Liver (tissue), 9 donors: ENCODE data around the gene SNAI3. TPM values are rescaled to one million over a fixed set of nuclear protein-coding genes. Genes with fewer than 3 reads are reported as not detected.

Experiments
- DNase-seq: peaks from one replicate; pipeline ENCODE4 v3.0.0-alpha.2; 2017; ENCODE audit warnings: low spot score
- H3K27ac ChIP-seq, 2 donors: one replicate each; pipeline ENCODE4 v1.7.0; 2013; ENCODE audit warnings: inconsistent platforms in 2 of 2, low read length in 2 of 2, control low read depth in 1 of 2, low read depth in 1 of 2, mild to moderate bottlenecking in 1 of 2
- H3K27me3 ChIP-seq, 4 donors: one replicate each; pipeline versions ENCODE4 v1.6.1 to v1.7.0; 2013; ENCODE audit warnings: low read length in 3 of 4, inconsistent platforms in 1 of 4, mild to moderate bottlenecking in 1 of 4, moderate library complexity in 1 of 4; ENCODE audit not compliant: control insufficient read depth in 4 of 4, insufficient read depth in 4 of 4
- H3K36me3 ChIP-seq, 4 donors: one replicate each; pipeline versions ENCODE4 v1.6.1 to v1.7.0; 2013; ENCODE audit warnings: low read length in 3 of 4, mild to moderate bottlenecking in 3 of 4, low read depth in 1 of 4, moderate library complexity in 1 of 4; ENCODE audit not compliant: control insufficient read depth in 4 of 4, insufficient read depth in 3 of 4
- H3K4me1 ChIP-seq, 4 donors: one replicate each; pipeline versions ENCODE4 v1.6.1 to v1.7.0; 2013; ENCODE audit warnings: low read length in 3 of 4, mild to moderate bottlenecking in 3 of 4, moderate library complexity in 1 of 4; ENCODE audit not compliant: control insufficient read depth in 4 of 4, insufficient read depth in 4 of 4
- H3K4me3 ChIP-seq, 3 donors: one replicate each; pipeline versions ENCODE4 v1.6.1 to v1.7.0; 2013; ENCODE audit warnings: low read length in 3 of 3, control low read depth in 1 of 3, low read depth in 1 of 3, mild to moderate bottlenecking in 1 of 3
- H3K9ac ChIP-seq, 2 donors: one replicate each; pipeline ENCODE4 v1.7.0; 2013; ENCODE audit warnings: low read length in 2 of 2, mild to moderate bottlenecking in 2 of 2, moderate library complexity in 2 of 2, control low read depth in 1 of 2, low read depth in 1 of 2
- H3K9me3 ChIP-seq, 4 donors: one replicate each; pipeline versions ENCODE4 v1.6.1 to v1.7.0; 2013; ENCODE audit warnings: low read length in 3 of 4; ENCODE audit not compliant: control insufficient read depth in 4 of 4
- ATF3 ChIP-seq: IDR thresholded peaks from 2 replicates; pipeline ENCODE4 v1.6.1; 2016; ENCODE audit warnings: antibody characterized with exemption
- CTCF ChIP-seq: fragments of 150-350 bp; IDR thresholded peaks from 2 replicates; pipeline ENCODE4 v1.5.1; 2017; ENCODE audit warnings: improper control_type of control experiment, low read depth, low read length; ENCODE audit not compliant: missing input control
- EGR1 ChIP-seq, 2 donors: IDR thresholded peaks; 2 replicates each; pipeline ENCODE4 v1.6.1; 2016 to 2018; ENCODE audit warnings: antibody characterized with exemption in 2 of 2, low read depth in 2 of 2
- FOXA1 ChIP-seq: IDR thresholded peaks from 2 replicates; pipeline ENCODE4 v1.6.1; 2016; ENCODE audit warnings: antibody characterized with exemption
- FOXA2 ChIP-seq: IDR thresholded peaks from 2 replicates; pipeline ENCODE4 v1.6.1; 2016; ENCODE audit warnings: antibody characterized with exemption
- GABPA ChIP-seq, 2 donors: IDR thresholded peaks in 1 of 2; conservative IDR thresholded peaks in 1 of 2; 2 replicates each; pipeline ENCODE4 v1.6.1; 2016; ENCODE audit warnings: antibody characterized with exemption in 2 of 2, mild to moderate bottlenecking in 1 of 2, moderate library complexity in 1 of 2
- HNF4G ChIP-seq: IDR thresholded peaks from 2 replicates; pipeline ENCODE4 v1.6.1; 2016; ENCODE audit warnings: antibody characterized with exemption
- RAD21 ChIP-seq, 2 donors: IDR thresholded peaks; 2 replicates each; pipeline ENCODE4 v1.6.1; 2016; ENCODE audit warnings: antibody characterized with exemption in 2 of 2, mild to moderate bottlenecking in 2 of 2
- REST ChIP-seq: IDR thresholded peaks from 2 replicates; pipeline ENCODE4 v1.6.1; 2016; ENCODE audit warnings: antibody characterized with exemption, mild to moderate bottlenecking
- RXRA ChIP-seq, 2 donors: IDR thresholded peaks; 2 replicates each; pipeline ENCODE4 v1.6.1; 2017 to 2018; ENCODE audit warnings: antibody characterized with exemption in 2 of 2, mild to moderate bottlenecking in 1 of 2
- SP1 ChIP-seq: IDR thresholded peaks from 2 replicates; pipeline ENCODE4 v1.6.1; 2018; ENCODE audit warnings: antibody characterized with exemption, mild to moderate bottlenecking
- TAF1 ChIP-seq: conservative IDR thresholded peaks from 2 replicates; pipeline ENCODE4 v1.6.1; 2016; ENCODE audit warnings: antibody characterized with exemption, mild to moderate bottlenecking
- YY1 ChIP-seq: IDR thresholded peaks from 2 replicates; pipeline ENCODE4 v1.6.1; 2016; ENCODE audit warnings: antibody characterized with exemption, mild to moderate bottlenecking
- ZBTB33 ChIP-seq: IDR thresholded peaks from 2 replicates; pipeline ENCODE4 v1.6.1; 2016; ENCODE audit warnings: antibody characterized with exemption
- WGBS: extraction: QIAGEN DNeasy Blood & Tissue Kit; methylation state at CpG from one replicate; pipeline ENCODE4 v1.1.7; 2013; 5-methylcytosine and 5-hydroxymethylcytosine counted together
- polyA plus RNA-seq, 2 donors: library from polyadenylated mRNA; stranded (reverse) in 1 of 2; unstranded in 1 of 2; fragments of 200-250 nt in 1 of 2; fragments of >200 nt in 1 of 2; fragmentation: Nextera tagmentation in 1 of 2; extraction: Ambion mirVana in 1 of 2; gene quantifications; one replicate each; pipeline versions ENCODE4 v1.2.1 to v1.2.3, GENCODE V29; 2013 to 2015
- total RNA-seq, 2 donors: library from RNA; depleted of rRNA; stranded (reverse); fragments of >200 nt; gene quantifications; one replicate each; pipeline ENCODE4 v1.2.3, GENCODE V29; 2014
- donor health status: healthy.
- donor health status: healthy.
- donor health status: healthy.
- donor health status: healthy.
- donor health status: healthy.

Gene SNAI3
- total and polyA plus RNA-seq, 4 donors: 0.05 to 0.48 (median 0.20) TPM

- Histone ChIP-seq H3K36me3 (no peaks in the 10 kb centered on the region), H3K27me3 (peaks cover 0 to 3% (median under 1%) of the 10 kb centered on the region in 4 donors), H3K4me3 (no peak within 1 kb of the TSS), H3K9ac (no peak within 1 kb of the TSS), H3K4me1 (peaks cover 0 to 4% (median 0%) of the 10 kb centered on the region in 4 donors), H3K9me3 (no peaks in the 10 kb centered on the region), H3K27ac (no peak within 1 kb of the TSS)
- TF ChIP-seq ATF3: no peak
- TF ChIP-seq RAD21 (IDR thresholded peaks at IDR 0.05): no peak
- no peak for TF ChIP-seq ZBTB33
- TF ChIP-seq FOXA2: no peak
- TF ChIP-seq HNF4G: no peak
- no peak for TF ChIP-seq YY1
- no peak for TF ChIP-seq CTCF
- no peak for TF ChIP-seq FOXA1
- TF ChIP-seq EGR1 (IDR thresholded peaks at IDR 0.05; ENCODE audit: low read depth in 2 of 2): no peak
- TF ChIP-seq REST: no peak
- no peak for TF ChIP-seq TAF1
- TF ChIP-seq GABPA (IDR thresholded peaks at IDR 0.05 in 1 of 2, conservative IDR thresholded peaks at IDR 0.05 in 1 of 2): no peak
- no peak for TF ChIP-seq RXRA (IDR thresholded peaks at IDR 0.05)
- no peak for TF ChIP-seq SP1
- DNase-seq: no peak
- WGBS: 51% methylated on average over 27 of the region's 27 CpGs
Measured at GRCh38 chr16:88638323-88639230, 47.7 kb downstream of the SNAI3 start, which contains the start of gene IL17C. TSS of gene IL17C (plus strand) at chr16:88638572. CDS start at chr16:88638642, 70 bp downstream.
